Glomerular visceral epithelial cell (primary cell): ENCODE measurements around the gene SF3B6.
"Not testable (repeated sequence)": the region's sequence is repeated elsewhere in the genome, so short reads cannot be mapped to it uniquely, and the experiment has no call there.

Experiments used
- DNase-seq: peaks from one replicate; pipeline ENCODE4 v3.0.0-alpha.2; 2016; ENCODE audit errors: extremely low spot score

SF3B6 gene

DNA sequence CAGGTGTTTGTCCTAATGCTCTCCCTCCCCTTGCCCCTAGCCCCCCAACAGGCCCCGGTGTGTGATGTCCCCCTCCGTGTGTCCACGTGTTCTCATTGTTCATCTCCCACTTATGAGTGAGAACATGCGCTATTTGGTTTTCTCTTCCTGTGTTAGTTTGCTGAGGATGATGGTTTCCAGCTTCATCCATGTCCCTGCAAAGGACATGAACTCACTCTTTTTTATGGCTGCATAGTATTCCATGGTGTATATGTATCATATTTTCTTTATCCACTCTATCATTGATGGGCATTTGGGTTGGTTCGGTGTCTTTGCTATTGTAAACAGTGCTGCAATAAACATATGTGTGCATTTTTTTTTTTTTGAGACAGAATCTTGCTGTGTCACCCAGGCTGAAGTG, 17.1 kb upstream of the SF3B6 start:
- not testable (repeated sequence) for DNase-seq

DNA sequence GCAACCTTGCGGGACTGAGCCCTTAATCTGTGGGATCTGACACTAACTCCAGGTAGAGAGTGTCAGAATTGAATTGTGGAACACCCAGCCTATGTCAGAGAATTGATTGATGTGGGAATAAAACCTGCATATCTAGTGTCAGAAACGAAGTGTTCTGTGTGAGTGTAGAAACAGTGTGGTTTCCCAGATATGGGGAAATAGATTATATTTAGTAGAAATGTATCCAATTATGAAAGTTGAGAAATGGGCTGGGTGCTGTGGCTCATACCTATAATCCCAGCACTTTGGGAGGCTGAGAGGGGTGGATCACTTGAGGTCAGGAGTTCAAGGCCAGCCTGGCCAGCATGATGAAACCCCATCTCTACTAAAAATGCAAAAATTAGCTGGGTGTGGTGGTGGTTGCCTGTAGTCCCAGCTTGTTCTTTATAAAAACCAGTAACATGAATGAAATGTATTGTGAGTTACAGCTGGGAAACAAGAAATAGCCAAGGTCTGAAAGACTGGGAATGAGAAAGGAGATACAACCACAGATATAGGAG, 12.8 kb upstream of the SF3B6 start:
- no peak for DNase-seq

DNA sequence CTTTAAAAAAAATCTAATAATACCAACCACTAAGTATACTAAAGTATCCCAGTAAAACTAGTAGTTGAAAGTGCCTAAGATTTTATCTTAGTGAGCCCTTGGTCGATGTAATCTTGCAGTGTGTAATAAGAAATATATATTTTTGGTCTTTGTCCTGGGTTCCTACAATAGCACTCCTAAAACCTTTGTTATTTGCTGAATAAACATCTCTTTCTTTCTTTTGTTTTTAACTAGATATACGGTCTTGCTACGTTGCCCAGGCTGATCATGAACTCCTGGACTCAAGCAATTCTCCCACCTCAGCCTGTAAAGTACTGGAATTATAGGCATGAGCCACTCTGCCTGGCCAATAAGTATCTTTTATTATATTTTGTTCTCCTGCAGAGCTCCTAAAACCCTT, 10.9 kb upstream of the SF3B6 start:
- DNase-seq = no peak

DNA sequence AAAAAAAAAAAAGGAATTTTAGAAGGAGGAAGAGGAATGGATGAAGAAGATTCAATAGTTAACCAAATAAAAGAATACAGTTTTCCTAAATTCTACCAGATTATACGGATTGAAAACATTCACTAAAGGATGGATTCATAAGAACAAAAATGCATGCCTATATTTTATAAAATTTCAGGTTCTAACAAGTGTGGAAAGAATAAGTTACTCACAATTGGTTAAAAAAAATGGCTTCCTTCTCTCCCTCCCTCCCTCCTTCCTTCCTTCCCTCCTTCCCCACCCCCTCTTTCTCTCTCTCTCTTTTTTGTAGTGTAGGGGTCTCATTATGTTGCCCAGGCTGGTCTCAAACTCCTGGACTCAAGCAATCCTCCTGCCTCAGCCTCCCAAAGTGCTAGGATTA, 10.1 kb upstream of the SF3B6 start:
- no peak for DNase-seq

DNA sequence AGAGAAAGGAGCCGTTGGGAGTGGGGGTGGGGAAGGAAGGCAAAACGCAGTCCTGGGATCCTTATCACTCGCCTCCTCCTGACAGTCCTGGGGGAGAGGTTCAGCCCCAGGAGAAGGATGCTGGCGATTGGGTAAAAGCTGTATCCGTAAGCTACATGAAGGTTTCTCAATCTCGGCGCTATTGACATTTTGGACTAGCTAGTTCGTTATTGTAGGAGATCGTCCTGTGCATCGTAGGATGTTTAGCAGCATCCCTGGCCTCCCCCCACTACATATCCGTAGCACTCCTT, 9.0 kb upstream of the SF3B6 start:
- no peak for DNase-seq

DNA sequence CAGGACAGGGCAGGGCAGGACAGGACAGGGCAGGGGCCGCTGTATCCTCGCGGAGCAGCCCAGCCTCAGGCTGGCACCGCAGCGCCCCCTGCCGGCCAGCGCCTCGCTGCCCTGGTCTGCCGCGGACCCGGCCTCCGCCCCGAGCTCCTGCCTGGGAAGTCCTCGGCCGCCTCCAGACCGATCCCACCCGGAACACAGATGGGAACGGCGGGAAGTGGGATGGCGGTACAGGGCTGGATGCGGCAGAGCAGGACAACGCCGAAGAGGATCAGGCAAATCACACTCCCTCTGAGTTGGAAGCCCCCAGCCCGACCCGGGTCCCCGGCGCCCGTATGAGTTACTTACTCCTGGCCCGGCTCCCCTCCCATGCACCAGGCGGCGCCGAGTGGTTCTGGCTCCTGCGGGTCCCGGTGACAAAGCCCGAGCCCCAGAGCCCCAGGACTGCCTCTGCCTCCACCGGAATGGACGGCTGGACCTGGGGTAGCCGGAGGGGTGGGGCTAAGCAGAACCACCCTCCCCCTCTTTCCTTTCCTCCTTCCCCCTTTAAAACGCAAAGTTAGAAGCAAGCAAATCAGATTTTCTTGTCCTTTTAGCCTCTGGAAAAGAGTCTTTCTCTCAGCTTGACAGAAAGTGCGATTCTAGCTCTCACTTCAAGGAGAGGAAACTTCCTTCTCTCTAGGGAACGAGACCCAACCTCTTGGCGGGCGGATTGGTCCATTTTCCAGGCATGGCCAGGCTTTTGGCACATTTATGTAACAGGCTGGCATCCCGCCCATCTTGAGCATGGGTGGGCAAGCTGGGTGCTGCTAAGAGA, 8.5 kb upstream of the SF3B6 start, which contains the start of gene TP53I3:
TSS of gene TP53I3 (minus strand) at position 449 of the 814 bp plus-strand sequence. CDS start 508 bp downstream, outside the sequence.
- peak; percentile 92 for DNase-seq

DNA sequence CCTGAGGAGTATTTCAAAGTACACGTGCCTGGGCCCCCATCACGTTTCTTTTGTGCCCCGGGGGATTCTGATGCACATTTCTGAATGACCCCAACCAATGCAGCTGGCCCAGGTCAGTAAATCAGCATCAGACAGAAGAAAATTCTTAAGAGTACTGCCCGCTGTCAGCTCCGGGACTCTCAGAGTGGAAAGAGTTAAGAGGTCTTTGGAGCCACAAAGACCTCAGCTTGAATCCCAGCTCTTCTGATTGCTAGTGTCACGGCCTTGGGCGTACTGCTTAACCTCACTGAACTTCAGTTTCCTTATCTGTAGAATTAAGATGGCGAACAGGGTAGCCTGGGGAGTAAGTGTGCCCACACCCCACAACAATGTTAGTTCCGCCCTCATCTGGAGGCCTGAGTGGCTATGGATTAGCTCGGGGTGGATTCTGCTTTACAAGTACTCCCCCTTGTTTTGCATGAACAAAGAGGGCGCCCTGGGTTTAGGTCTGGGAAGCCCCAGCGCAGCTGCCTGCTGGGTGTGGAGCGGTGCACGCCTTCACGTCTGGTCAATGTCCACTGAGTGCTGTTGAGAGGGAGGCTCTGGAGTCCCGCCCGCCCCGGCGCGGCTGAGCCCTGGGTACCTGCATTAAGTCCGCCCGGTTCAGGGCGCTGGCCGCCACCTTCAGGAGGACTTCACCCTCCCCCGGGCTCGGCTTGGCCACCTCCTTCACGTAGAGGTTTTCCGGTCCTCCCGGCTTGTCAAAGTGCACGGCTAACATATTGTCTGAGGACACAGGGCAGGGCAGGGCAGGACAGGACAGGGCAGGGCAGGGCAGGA, 7.7 kb upstream of the SF3B6 start:
- peak; percentile 89 for DNase-seq

DNA sequence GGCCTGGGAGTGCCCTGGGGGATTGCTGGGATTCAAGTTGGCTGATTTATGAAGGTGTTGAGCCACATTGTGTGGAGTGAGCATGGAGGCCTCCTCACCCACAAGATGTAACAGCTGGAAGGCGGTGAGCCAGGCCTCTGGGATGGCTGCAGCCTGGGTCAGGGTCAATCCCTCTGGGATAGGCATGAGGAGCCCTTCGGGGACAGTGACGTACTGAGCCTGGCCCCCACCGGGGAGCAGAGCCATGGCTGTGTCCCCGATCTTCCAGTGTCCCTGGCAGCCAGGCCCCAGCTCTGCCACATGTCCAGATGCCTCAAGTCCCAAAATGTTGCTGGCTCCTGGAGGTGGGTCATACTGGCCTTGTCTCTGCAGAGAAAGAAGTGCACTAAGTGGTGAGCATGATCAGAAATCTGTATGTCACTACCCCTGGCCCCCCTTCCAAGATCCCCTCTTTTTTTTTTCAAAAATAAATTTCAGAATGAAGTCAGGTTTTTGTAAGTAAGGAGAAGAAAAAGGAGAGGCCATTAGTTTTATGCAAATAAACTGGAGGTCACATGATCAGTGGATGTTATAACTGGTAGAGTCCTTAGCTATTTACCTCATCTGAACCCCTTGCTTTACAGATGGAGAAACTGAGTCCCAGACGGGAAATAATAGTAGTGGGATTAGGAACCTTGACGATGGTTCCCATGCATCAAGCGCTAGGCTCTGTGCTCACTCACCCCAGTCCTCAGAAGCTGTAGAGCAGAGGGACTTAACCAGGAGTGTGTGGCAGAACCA, 6.9 kb upstream of the SF3B6 start:
- DNase-seq = no peak

DNA sequence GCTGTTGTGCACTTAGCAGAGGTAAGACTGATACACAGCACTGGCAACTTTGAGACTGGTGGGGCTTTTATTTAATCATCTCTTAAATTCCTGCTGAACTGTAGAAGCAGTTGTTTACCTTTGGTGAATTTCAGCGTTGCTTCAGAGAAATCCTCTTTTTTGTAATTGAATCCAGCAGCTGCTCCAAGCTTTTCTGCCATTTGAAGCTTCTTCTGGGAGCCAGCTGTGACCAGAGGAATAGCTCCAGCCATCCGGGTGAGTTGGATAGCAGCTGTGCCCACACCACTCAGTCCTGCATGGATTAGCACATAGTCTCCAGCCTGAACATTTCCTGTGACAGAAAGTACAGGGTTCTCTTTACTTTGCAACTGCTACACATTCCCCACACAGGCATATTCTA, 4.6 kb upstream of the SF3B6 start:
- no peak for DNase-seq

DNA sequence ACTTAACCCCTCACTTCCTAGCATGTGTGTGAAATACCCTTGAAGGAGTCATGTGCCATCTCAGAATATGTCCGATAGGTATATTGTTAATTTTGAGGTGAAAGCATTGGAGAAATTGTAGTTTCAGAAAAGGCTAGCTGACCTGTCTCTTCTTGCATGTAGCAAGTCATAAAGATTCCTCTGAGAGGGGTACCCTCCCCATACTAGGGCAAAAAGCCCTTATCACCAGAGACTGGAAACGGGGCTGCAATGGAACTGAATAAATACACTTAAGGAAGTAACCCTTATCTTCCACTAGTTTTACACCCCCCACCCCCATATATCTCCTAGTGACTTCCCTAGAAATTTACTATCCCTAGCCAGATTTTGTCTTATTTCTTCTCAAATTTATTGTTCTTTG, 1.8 kb upstream of the SF3B6 start:
- no peak for DNase-seq

DNA sequence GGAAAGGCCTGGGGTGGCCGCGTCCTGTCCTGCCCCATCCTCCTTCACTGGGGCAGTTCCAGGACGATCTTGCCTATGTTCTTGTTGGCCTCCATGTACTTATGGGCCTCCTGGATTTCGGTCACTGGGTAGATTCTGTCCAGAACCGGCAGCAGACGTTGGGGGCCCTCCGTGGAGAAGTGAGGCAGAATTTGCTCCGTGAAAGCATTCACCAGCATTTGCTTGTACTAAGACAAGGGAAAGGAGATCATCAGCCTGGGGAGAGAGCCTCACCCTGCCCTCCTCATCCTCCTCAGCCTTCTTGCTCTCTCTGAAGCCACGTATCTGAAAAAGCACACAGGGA, 1.4 kb upstream of the SF3B6 start:
- DNase-seq = no peak

DNA sequence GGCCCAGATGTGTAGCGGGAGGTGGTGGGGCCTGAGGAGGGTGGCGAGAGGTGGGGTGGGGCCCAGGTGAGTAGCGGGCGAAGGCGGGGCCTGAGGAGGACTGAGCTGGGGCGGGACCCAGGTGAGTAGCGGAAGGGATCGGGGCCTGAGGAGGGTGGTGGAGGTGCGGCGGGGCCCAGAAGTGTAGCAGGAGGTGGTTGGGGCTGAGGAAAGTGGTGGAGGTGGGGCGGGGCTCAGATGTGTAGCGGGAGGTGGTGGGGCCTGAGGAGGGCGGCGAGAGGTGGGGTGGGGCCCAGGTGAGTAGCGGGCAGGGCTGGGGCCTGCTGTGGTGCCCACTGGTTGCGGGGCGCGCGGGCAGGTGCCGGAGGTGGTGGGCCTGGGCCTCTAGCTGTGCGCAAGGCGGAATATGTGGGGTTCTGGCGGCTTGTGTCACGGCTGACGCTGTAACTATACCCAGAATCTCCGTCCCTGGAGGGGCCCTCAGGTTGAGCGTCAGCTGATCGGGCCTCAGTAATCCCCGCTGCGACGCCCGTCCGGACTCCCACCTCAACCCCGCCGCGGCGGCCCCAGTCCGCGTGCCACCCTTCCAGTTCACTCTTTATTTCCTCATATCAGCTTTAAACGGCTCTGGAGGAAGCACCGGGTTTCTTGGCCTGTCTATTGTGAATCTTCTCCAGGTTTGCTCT, 866 bp upstream of the SF3B6 start:
- DNase-seq = peak; percentile 16

DNA sequence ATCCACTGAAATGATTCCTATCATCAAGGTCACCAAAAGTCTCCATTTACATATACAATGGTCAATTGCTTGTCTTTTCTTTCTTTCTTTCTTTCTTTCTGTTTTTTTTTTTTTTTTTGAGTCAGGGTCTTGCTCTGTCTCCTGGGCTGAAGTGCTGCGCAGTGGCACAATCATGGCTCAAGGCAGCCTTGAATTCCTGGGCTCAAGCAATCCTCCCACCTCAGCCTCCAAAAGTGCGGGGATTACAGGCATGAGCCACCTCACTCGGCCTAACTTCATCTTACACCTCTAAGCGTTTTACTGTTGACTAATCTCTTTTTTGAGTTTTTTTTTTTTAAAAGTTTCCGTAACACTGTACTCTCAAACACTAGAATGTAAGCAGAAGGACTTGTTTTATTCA, 867 bp downstream of the SF3B6 start:
- no peak for DNase-seq

DNA sequence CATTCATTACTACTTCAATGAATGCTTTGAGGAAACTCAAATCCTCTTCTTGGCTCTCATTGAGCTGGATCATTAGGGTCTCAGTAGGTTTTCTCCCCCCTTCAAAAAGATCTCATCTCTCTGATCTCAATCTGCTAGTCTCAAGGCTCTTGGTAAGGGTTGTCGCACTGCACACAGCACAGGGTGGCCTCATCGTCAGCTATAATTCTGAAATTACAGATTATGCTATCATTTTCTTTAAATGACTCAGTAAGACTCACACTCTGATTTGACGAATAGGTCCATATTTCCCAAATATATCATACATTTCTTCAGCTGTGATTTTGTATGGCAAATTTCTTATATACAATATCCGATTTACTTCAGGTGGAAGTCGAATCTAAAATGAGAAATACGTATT, 2.3 kb downstream of the SF3B6 start:
- DNase-seq = no peak

DNA sequence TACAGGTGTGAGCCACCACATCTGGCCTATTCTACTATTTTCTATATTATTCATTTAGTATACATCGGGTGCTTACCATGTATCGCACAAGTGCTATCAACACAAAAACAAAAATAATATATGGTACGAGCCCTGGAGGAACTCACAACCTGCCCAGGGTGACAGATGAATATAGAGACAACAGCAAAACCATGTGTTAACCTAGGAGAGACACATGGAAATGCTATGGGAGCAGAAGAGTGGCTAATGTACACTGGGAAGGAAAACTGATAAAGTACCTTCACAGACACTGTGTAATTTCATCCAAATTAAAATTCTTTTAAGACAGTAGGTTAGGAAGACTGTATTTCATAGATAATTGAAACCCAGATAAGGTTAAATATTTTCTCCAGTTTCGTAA, 3.9 kb downstream of the SF3B6 start:
- DNase-seq = no peak

DNA sequence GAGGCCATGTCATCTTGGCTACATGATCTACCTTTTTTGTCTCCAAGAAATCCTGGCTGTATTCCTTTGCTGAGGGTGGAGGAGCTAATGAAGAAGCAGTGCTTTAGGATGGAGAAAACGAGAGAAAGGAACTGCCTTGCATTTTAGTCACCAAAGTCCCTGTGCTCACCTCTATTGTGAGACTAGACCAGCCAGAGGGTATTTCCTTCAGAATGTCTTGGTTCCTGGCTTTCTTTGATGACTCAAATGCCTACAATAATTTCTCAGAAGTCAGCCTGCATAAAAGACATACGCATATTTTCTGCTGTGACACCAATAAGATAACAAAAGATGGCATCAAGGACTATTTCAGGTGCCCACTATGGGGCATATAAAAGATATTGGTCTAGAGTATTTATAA, 10.8 kb downstream of the SF3B6 start:
- no peak for DNase-seq

DNA sequence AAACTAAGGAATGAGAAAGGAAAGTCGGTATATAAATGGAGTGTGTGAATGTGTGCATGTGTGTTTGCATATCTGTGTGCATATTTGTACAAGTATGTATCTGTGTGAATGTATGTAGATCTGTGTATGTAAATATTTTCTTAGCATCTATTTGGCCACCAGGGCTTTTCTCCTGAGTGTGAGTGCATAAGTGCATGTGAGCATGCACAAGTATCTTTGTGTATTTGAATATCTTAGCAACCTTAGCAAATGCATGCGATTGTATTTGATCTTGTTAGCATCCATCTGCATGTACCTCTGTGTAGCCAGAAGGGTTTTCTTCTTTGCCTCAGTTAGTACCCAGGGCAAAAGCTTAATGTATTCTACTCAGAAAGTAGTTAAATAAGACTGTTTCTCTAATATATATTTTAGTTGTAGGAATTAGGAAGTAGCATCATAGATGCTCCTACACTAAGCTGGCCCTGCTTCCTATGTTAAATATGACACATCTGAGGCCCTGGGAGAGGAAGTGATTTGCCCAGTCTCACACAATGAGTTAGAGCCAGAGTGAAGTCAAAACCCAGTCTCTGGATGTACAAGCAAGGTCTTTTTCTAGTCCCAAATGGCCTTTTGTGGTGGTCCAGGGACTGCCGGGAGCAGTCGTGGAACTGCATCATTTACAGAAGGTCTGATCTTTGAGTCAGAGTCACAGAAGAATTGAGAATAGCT, 17.4 kb downstream of the SF3B6 start:
- DNase-seq = no peak

DNA sequence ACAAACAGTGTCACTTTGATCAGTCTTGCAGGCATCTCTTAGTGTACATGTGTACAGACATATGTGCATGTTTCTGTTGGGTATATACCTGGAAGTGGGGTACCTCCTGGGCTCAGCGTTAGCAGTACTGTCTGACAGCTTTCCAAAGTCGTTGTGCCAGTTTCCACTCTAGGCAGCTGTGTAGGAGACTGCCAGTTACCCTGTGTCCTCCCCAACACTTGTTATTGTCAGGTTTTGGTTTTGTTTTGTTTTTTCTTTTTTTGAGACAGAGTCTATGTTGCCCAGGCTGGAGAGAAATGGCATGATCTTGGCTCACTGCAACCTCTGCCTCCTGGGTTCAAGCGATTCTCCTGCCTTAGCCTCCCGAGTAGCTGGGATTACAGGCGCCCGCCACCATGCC, 20.4 kb downstream of the SF3B6 start:
- no peak for DNase-seq

DNA sequence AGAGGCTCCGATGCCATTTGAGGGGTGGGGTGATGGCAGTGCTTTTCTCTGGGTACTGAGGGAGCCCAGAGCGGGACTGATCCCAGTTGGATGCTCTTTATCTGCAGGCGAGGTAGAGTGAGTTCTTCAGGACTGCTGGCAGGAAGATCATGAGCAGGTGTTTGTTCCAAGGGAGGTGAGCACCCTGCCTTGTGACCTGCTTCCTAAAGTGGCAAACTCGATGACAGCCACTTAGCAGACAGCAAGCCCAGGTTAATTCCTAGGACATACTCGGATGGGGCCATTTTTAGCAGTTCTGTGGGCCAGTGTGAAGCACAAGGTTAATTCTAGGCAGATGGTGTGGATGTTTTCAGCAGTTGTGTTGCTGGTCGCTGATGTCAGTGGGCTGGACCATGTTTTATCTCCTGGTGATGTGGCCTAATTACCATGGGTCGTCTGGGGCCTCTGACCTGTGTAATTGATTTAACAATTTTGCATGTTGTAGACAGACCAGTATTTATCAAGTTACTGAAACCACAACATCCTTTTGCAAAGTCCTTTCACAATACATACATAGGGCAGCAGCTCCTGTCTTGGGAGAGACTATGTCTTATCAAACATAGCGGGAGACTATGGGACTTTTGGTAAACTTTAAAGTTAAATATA, 21.6 kb downstream of the SF3B6 start:
- no peak for DNase-seq

DNA sequence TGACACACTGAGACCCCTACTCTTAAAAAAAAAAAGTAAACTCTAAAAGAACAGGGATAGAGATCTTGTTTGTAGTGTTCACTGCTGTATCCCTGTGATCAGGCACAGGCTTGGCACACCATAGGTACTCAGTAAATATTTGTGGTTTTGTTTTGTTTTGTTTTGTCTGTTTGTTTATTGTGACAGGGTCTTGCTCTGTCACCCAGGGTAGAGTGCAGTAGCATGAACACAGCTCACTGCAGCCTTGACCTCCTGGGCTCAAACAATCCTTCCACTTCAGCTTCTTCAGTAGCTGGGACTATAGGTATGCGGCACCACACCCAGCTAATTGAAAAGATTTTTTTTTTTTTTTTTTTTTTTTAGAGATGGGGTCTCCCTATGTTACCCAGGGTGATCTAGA, 23.2 kb downstream of the SF3B6 start:
- DNase-seq = no peak

DNA sequence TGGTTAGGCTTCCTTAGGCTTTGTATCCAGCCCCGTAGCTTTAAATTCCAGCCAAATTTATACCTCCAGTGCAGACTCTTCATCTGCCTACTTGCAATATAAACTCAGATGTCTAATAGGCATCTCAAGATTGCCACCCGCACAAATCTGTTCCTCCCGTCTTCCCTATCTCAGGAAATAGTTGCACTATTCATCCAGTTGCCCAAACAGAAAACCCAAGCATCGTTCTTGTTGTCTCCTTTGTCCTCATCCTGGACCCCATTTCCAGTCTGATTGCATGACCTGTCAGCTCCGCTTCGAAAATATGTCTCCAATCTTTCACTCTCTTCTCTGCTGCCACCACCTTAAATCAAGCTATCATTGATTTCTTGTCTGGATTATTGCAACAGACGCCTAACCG, 24.3 kb downstream of the SF3B6 start:
- no peak for DNase-seq
